KOPT-K1 (cell line): Measurements from ENCODE around the gene CCND2.

Source experiments
- H3K27ac ChIP-seq: fragments of 200-600 bp; sonication (generic); 2 replicates; pipeline ENCODE4 v1.5.1; 2016; ENCODE audit warnings: antibody characterized with exemption, mild to moderate bottlenecking, low read depth, low read length; ENCODE audit not compliant: poor library complexity, severe bottlenecking
- H3K36me3 ChIP-seq: fragments of 200-600 bp; sonication (generic); 2 replicates; pipeline ENCODE4 v1.5.1; 2017; ENCODE audit warnings: antibody characterized with exemption, mild to moderate bottlenecking, low read length, moderate library complexity; ENCODE audit not compliant: insufficient read depth
- H3K9me3 ChIP-seq: fragments of 200-600 bp; sonication (generic); 2 replicates; pipeline ENCODE4 v1.5.1; 2017; ENCODE audit warnings: antibody characterized with exemption, low read length, mild to moderate bottlenecking; ENCODE audit not compliant: insufficient read depth, poor library complexity, severe bottlenecking

CCND2 gene

DNA sequence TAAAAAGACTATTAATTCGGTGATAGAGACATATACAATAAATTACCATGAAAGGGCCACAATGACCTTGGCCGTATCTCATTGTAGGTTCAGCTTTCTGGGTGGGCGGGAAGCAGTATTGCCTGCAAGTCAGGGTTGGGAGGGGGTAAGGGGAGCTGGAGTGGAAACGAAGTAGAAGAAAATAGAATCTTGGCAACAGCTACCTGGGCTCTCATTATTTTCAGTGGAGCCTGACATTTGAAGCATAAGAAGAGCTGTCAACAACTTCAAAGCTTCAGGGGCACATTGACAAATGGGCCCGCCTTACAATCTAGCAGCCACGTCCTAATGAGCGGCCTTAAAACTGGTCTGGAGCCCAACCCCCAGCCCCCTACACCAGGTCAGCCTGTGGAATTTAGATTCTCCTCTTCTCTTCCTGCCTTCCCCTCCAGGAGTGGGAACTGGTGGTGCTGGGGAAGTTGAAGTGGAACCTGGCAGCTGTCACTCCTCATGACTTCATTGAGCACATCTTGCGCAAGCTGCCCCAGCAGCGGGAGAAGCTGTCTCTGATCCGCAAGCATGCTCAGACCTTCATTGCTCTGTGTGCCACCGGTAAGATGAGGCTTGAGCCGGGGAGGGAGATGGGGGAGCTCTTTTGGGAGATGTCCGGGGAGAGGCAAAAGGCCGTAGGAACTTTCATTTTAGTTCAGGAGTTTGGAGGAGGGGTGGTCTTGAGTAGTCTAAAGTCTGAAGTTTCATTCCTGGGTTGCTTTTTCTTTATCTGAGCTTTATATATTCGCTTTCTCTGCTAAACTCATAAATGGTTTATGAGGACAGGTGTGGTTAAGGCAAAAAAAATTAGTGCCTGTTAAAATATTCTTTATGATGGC is 5.0 kb downstream of the CCND2 start:
- no peaks in the 10 kb centered on the region for H3K36me3 ChIP-seq
- no peaks in the 10 kb centered on the region for H3K9me3 ChIP-seq
- H3K27ac ChIP-seq: no peak overlapping the region

DNA sequence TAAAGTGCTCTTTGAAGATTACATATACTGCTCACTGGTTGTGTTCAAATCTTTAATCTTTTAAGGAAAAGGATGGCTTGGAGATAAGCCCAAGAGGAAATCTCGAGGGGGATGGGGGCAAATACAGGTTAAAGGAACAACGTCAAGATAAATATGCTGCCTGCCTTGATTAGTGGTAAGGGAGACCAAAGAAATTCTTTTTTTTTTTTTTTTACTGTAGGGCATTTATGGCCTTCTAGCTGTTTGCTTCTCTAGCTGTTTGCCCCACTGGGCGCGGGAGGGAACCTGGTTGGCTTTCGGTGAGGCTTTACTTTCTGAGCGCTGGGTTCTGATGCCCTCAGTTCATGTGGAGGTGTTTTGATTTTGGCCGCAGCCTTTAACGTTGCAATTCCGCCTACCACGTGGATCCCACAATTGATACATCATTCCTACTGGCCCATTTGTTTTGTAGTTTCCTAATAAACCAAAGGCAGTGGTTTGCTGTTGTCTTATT is 5.7 kb downstream of the CCND2 start:
- Histone ChIP-seq H3K9me3 (no peaks in the 10 kb centered on the region), H3K36me3 (no peaks in the 10 kb centered on the region), H3K27ac (no peak overlapping the region)

DNA sequence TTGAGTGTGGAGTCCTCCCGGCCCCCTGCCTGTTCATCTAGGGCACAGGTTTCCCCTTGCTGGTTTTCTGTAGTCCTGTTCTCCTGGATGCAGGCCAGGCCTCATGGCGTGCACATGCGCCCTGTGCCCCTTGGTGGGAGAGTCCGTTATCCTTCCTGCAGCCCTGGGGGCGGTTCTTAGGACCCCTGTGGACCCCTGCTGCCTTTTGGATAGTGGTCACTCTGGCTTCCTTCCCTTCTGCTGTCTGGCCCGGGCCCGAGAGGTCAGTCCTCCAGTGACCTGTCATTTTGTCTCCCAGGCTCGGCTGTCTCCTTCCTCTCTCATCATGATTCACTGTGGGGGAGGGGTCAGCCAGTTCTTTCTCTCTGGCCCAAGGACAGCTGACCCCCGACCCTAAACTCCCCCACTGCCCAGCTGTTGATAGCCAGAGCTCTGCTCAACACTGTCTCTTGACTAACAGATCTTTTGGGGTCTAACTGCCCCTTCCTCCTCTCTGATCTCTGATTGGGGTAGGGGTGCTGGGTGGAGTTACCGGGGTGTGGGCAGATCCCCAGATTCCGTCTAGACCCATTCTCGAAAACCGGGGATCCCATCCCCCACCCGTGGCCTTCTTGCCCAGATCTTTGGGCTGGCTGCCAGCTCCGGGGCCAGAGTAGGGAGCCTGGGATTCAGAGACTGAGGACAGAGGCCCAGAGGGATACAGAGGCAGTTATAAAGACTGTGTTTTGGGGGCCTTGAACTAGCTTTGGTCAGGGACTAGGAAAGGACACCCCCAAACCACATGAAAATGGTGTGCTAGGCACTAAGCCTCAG is 7.0 kb downstream of the CCND2 start:
- Histone ChIP-seq H3K9me3 (no peaks in the 10 kb centered on the region), H3K27ac (no peak overlapping the region), H3K36me3 (no peaks in the 10 kb centered on the region)

GRCh38 chr12:4281173-4281654 is 7.7 kb downstream of the CCND2 start:
- H3K9me3 ChIP-seq: no peaks in the 10 kb centered on the region
- H3K36me3 ChIP-seq: no peaks in the 10 kb centered on the region
- no peak overlapping the region for H3K27ac ChIP-seq

DNA sequence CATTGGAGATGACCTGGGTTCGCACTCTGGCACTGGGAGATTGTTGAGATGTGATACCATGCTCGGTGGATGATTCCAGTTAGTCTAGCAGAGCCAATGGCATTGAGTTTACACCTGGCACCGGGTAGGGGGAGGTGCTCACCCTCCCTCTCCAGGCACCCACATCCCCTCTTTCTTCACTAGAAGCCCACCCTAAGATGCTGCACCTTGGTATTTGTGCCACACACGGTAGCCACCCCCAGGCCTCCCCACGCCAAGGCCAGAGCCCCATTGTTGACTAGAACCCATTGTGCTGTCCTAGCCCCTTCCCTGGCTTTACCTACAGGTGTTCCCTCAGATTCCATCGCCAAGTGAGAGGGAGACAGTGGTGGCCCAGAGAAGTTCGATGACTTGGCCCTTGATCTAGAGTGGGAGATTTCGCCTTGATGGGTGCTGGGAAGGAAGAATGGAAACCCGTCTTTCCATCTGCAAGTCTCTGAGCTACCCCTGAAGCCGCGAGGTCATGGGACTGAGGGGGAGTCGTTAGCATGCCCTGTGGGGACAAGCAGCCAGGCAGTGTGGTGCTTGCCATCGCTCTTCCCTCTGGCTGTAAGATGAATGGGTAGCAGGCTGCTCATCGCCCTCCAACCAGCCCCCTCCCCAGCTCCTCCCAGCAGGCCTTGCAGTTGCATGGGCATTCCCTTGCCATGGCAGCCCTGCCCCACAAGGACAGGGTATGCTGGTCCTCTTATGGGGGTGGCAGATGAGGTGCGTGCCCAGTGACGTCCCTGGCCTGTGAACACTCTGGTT is 8.7 kb downstream of the CCND2 start:
- Histone ChIP-seq H3K36me3 (no peaks in the 10 kb centered on the region), H3K27ac (no peak overlapping the region), H3K9me3 (no peaks in the 10 kb centered on the region)

- no peaks in the 10 kb centered on the region for H3K9me3 ChIP-seq
- H3K27ac ChIP-seq: no peak overlapping the region
- H3K36me3 ChIP-seq: no peaks in the 10 kb centered on the region
Observed at GRCh38 chr12:4282892-4283511, 9.4 kb downstream of the CCND2 start.

DNA sequence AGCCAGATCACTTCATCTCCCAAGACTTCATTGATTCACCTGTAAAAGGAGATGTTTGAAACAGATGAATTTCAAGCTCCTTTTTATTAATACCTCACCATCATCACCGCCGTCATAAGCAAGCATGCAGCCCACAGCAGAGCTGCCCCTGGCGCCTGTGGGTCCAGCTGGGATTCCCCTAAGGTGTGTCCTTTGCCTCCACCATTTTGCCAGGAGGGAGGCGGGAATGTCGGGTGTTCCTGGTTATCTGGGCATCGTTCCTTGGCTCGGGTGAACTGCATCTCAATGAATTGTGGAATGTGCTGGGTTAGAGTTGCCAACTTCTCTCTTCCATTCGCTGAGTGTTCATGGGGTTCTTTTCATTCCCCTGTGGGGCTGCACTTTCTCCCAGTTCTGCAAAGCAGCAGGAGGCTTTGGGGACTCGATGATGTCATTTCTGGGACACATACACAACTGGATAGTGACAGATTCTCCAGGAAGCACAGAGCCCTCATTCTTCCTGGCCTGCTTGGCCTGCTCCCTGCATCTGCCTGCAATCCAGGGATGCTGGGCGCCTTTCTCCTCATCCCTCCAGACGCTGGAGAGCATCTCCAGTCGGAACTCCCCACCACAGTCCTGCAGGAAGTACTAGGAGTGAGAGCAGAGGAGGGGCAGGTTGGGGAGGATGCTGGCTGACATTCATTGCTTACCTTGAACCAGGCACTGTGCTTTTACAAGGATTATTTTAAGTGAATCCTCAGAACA is 10.1 kb downstream of the CCND2 start:
- Histone ChIP-seq H3K9me3 (no peaks in the 10 kb centered on the region), H3K36me3 (no peaks in the 10 kb centered on the region), H3K27ac (no peak overlapping the region)

DNA sequence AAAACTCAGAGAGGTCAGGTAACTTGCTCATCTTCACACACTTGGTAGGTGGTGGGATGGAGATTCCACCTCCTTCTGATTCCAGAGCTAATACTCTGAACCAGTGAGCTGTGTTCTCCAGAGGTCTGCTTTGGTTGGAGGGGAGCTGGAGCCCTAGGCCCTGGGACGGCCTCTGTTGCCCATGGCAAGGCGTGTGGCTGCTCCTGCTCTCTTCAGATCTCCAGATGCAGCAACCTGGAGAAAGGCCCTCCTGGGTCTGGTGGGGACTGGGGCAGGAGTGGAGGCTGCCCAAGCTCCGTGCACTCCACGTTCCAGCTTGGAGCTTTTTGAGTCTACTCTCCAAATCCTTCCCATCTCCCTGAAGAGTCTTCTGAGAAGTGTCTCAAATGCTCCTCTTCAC is 10.7 kb downstream of the CCND2 start:
- Histone ChIP-seq H3K27ac (no peak overlapping the region), H3K36me3 (no peaks in the 10 kb centered on the region), H3K9me3 (no peaks in the 10 kb centered on the region)

GRCh38 chr12:4285070-4285469 is 11.5 kb downstream of the CCND2 start:
- no peaks in the 10 kb centered on the region for H3K36me3 ChIP-seq
- no peaks in the 10 kb centered on the region for H3K9me3 ChIP-seq
- H3K27ac ChIP-seq: no peak overlapping the region

GRCh38 chr12:4286228-4286627 is 12.7 kb downstream of the CCND2 start:
- no peaks in the 10 kb centered on the region for H3K9me3 ChIP-seq
- H3K36me3 ChIP-seq: no peaks in the 10 kb centered on the region
- no peak overlapping the region for H3K27ac ChIP-seq

DNA sequence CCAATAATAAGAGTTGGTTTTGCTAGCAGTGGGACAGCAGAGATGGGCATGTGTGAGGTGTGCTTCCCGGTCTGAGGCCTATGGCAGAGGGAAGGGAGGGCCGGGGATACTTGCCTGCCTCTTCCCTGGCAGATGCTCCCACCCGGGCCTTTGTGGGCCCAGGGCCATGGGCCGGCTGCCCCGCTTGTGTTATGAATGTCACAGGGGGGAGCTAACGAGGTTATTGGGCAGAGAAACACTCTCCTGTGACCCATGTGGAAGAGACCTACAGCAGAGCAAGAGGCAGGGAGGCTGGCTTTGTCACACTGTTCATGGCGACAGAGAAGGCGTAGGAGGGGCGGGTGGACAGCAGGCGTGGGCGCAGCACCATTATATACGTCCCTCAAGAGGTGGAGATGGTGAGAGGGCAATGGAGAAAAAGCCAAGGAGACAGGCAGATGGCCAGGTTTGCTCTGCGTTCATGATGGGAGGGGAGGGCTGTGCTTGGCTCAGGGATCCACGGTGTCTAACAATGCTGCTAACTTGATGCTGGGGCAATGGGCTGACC is 13.3 kb downstream of the CCND2 start:
- no peaks in the 10 kb centered on the region for H3K9me3 ChIP-seq
- no peak overlapping the region for H3K27ac ChIP-seq
- no peaks in the 10 kb centered on the region for H3K36me3 ChIP-seq

- Histone ChIP-seq H3K27ac (no peak overlapping the region), H3K9me3 (no peaks in the 10 kb centered on the region), H3K36me3 (no peaks in the 10 kb centered on the region)
Observed at GRCh38 chr12:4287325-4288211, 14.0 kb downstream of the CCND2 start.
